DMS79 treated with DMSO at 0.1 percent for 48 hours (cell line): ENCODE data around the gene PRSS8.
A peak's percentile ranks its signal among the peaks of the same experiment; 100 is the strongest.
"Not testable (repeated sequence)": the region's sequence is repeated elsewhere in the genome, so short reads cannot be mapped to it uniquely, and the experiment has no call there.

Source experiments
- DNase-seq: peaks from one replicate; lab custom pipeline; 2025; lab: John Stamatoyannopoulos, UW

The PRSS8 gene

GRCh38 chr16:31144418-31144817 lies 8.9 kb upstream of the PRSS8 start:
- DNase-seq: not testable (repeated sequence)

- no peak for DNase-seq
Observed at GRCh38 chr16:31143694-31144148, 8.2 kb upstream of the PRSS8 start.

GRCh38 chr16:31143011-31143693 lies 7.6 kb upstream of the PRSS8 start:
- no peak for DNase-seq

- DNase-seq: peak; percentile 97
Observed at GRCh38 chr16:31142109-31143010, 6.8 kb upstream of the PRSS8 start.

- no peak for DNase-seq
Observed at GRCh38 chr16:31141489-31142108, 6.1 kb upstream of the PRSS8 start.

GRCh38 chr16:31141071-31141469 lies 5.5 kb upstream of the PRSS8 start:
- not testable (repeated sequence) for DNase-seq

- no peak for DNase-seq
Observed at GRCh38 chr16:31138621-31139578, 3.4 kb upstream of the PRSS8 start.

- not testable (repeated sequence) for DNase-seq
Observed at GRCh38 chr16:31136822-31137499, 1.4 kb upstream of the PRSS8 start.

GRCh38 chr16:31136287-31136662 lies 748 bp upstream of the PRSS8 start:
- no peak for DNase-seq

- DNase-seq: peak; percentile 87
Observed at GRCh38 chr16:31134625-31135534, 647 bp downstream of the PRSS8 start.

- no peak for DNase-seq
Observed at GRCh38 chr16:31134091-31134571, 1.4 kb downstream of the PRSS8 start.

- no peak for DNase-seq
Observed at GRCh38 chr16:31133046-31133501, 2.5 kb downstream of the PRSS8 start.

GRCh38 chr16:31132303-31132979 lies 3.1 kb downstream of the PRSS8 start:
- no peak for DNase-seq

- DNase-seq: no peak
Observed at GRCh38 chr16:31131841-31132271, 3.7 kb downstream of the PRSS8 start.

- no peak for DNase-seq
Observed at GRCh38 chr16:31131416-31131815, 4.1 kb downstream of the PRSS8 start.

GRCh38 chr16:31130899-31131298 lies 4.6 kb downstream of the PRSS8 start:
- peak; percentile 21 for DNase-seq

- DNase-seq: no peak
Observed at GRCh38 chr16:31130336-31130891, 5.1 kb downstream of the PRSS8 start.

GRCh38 chr16:31129568-31130335 lies 5.8 kb downstream of the PRSS8 start:
- DNase-seq: no peak
